AG09309 (cell line): ENCODE results near the gene HOXA6.

ENCODE experiments used
- DNase-seq: peaks from one replicate; pipeline ENCODE4 v3.0.0-alpha.2; 2010; ENCODE audit warnings: low read depth
- H3K4me3 ChIP-seq: 2 replicates; pipeline ENCODE4 v1.5.1; 2011; ENCODE audit warnings: mild to moderate bottlenecking, low read depth, low read length, moderate library complexity; ENCODE audit not compliant: control insufficient read depth
- CTCF ChIP-seq: IDR thresholded peaks from 2 replicates; pipeline ENCODE4 v1.5.1; 2011; ENCODE audit warnings: mild to moderate bottlenecking, low read depth, low read length, inconsistent platforms; ENCODE audit not compliant: insufficient read depth, control insufficient read depth; ENCODE audit errors: missing control alignments

Gene HOXA6

GRCh38 chr7:27175626-27176523, 28.3 kb upstream of the HOXA6 start:
- no peak for DNase-seq
- no peak for TF ChIP-seq CTCF
- H3K4me3 ChIP-seq = peak overlapping the region; percentile 87

DNA sequence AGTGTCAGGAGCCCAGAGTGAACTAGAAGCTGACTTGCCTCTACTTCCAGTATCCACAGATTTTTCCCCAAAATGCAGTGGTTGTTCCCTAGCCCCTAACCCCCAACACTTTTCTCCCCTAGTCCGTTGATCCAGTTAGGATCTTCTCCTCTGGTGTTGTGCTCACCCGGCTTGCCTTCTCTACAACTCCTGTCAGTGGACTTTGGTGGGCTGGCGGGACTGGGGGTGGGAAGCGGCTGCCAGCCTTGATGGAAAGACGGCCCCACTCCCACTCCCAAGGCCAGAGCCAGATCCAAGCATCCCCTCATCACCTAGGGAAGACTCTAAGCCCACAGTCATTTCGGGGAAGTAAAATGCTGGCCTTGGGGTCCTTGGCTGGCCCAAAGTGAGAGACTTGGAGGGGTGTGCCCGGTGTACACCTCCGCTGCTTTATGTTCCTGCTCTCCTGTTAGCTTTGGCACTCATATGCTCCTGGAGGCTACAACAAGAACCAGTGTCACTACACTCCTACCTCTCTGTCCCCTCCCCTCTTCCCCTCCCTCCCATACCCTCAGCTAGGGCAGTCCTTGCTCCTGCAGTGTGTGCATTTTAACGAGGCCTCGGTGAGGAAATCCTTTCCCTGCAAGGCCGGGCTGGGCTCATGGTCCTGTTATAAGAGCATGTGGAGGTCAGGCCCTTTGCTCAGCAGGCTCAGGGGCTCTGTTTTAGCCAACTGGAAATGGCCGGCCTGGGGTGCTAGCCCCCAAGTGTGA, 27.5 kb upstream of the HOXA6 start:
- no peak for DNase-seq
- no peak for TF ChIP-seq CTCF
- H3K4me3 ChIP-seq = peak overlapping the region; percentile 87

GRCh38 chr7:27173956-27174873, 26.6 kb upstream of the HOXA6 start, which contains the start of gene HOXA10:
Gene HOXA10, minus strand, starts transcription at chr7:27174320. Its CDS starts 14 bp downstream, at chr7:27174306.
- no peak for TF ChIP-seq CTCF
- peak within 1 kb of the TSS; percentile 87 for H3K4me3 ChIP-seq
- DNase-seq = no peak

GRCh38 chr7:27173511-27173955, 26.0 kb upstream of the HOXA6 start:
- no peak for TF ChIP-seq CTCF
- DNase-seq = no peak
- H3K4me3 ChIP-seq = peak overlapping the region; percentile 87

GRCh38 chr7:27172823-27173510, 25.4 kb upstream of the HOXA6 start:
- peak; percentile 88 for DNase-seq
- H3K4me3 ChIP-seq = peak overlapping the region; percentile 87
- TF ChIP-seq CTCF = no peak

DNA sequence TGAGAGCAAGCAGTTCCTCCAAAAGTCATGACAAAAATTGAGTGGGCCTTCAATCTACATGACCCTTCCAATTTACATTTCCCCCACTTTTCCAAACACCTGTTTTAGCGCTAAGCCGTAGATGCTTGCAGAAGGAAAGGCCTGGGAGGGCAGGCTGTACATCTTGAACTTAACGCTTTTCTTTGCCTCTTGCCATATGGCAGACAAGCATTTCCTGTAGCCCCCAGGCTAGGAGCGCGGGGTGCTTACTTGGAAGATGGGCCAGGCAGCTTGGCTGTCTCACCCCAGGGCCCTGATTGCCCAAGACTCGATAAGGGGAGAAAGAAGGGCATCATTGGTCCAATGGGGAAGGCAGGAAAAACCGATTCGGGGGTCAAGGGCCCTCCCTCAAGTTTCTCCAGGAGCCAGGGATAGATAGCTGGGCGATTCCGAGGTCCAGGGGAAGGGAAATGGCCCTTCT, 24.8 kb upstream of the HOXA6 start:
- no peak for TF ChIP-seq CTCF
- peak overlapping the region; percentile 87 for H3K4me3 ChIP-seq
- DNase-seq = no peak
